ENCODE results near the gene CUTA.

DNA sequence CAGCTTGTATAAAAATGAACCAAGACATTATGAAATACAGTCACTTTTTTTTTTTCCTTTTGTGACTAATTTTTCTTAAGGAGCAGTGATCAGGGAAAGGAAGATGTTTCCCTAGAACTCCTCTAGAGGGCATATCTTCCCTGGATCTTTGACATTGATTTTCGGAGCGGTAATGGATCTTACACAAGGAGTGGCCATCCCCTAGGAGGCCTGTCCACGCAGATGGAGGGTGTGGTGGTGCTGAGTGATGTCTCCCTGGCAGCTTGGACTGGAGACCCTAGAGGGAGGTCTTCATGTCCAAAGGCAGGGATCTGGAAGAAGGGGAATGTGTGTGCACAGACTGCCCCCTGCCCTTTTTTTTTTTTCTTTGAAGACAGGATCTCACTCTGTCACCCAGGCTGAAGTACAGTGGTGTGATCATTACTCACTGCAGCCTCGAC, 33.3 kb downstream of the CUTA start:
- TF ChIP-seq CTCF (IDR thresholded peaks at IDR 0.05), result no peak
- TF ChIP-seq POLR2A (IDR thresholded peaks at IDR 0.05), result no peak
